H7 (cell line): Measurements from ENCODE around the gene IGSF8. TPM values are rescaled to one million over a fixed set of nuclear protein-coding genes. Genes with fewer than 3 reads are reported as not detected.

Experiments
- DNase-seq: peaks from one replicate; pipeline ENCODE4 v3.0.0; 2012
- H3K27me3 ChIP-seq: 2 replicates; pipeline ENCODE4 v1.6.0; 2011; ENCODE audit warnings: mild to moderate bottlenecking, low read length; ENCODE audit not compliant: control insufficient read depth, insufficient read depth
- H3K36me3 ChIP-seq: replicated peaks from 2 replicates; pipeline ENCODE4 v1.5.1; 2011; ENCODE audit warnings: low read length; ENCODE audit not compliant: control insufficient read depth, insufficient read depth
- H3K4me3 ChIP-seq: 2 replicates; pipeline ENCODE4 v1.5.1; 2011; ENCODE audit warnings: low read depth, mild to moderate bottlenecking, control low read depth, low read length, moderate library complexity; ENCODE audit not compliant: insufficient read depth
- total RNA-seq: library from RNA; depleted of rRNA; stranded (reverse); fragments of >200 nt; shearing (Covaris generic); gene quantifications from 2 replicates; pipeline ENCODE4 v1.2.3, GENCODE V29; 2014

Gene IGSF8
- total RNA-seq, 1 experiment from 2014 or later: 89.5 TPM

DNA sequence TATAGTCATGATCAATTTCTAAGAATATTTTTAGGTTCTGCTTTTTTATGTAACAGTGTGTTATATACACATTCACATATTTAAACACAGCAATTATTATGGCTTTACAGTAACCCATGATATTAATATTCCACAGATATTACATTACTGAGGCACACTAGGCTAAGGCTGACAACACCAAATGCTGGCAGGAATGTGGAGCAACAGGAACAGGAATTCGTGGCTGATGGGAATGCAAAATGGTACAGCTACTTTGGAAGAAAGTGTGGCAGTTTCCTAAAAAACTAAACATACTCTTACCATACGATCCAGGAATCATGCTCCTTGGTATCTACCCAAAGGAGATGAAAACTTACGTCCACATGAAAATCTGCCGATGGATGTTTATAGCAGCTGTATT, 19.0 kb downstream of the IGSF8 start:
- H3K27me3 ChIP-seq: peaks cover 52% of the 10 kb centered on the region
- H3K36me3 ChIP-seq: no peaks in the 10 kb centered on the region
- DNase-seq: no peak

DNA sequence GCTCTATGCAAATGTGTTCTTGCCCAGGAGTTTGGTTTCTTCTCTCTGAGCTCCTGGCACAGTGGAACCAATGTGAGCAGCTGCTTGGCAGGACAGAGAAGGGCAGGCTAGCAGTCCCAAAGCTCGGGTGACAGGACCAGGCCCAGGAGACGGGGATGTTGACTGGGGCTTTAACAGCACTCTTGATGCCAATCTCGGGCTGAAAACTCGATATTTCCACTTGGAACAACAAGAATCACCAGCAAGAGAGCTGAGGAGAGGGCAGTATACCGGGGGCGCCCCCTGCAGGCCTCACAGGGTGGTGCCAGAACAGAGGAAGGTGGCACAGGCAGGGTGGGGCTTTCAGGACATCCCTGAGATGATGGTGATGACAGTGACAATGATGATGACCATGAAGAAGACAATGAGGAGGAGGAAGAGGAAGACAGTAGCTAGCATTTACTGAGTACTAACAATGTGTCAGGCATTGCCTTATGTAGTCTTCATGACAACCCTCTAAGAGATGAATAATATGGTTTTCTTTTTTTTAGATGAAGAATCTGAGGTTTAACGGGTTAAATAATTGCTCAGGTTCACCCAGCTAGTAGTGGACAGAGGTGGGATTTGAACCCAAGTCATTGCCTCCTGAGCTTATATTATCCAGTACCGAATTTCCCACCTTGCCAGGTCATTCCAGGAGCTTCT, 19.8 kb downstream of the IGSF8 start:
- H3K27me3 ChIP-seq: peaks cover 45% of the 10 kb centered on the region
- DNase-seq: peak; percentile 90
- H3K4me3 ChIP-seq: no peak overlapping the region
- no peaks in the 10 kb centered on the region for H3K36me3 ChIP-seq

More for the DNA sequence above, 19.0 kb downstream of the IGSF8 start:
- H3K4me3 ChIP-seq: no peak overlapping the region

DNA sequence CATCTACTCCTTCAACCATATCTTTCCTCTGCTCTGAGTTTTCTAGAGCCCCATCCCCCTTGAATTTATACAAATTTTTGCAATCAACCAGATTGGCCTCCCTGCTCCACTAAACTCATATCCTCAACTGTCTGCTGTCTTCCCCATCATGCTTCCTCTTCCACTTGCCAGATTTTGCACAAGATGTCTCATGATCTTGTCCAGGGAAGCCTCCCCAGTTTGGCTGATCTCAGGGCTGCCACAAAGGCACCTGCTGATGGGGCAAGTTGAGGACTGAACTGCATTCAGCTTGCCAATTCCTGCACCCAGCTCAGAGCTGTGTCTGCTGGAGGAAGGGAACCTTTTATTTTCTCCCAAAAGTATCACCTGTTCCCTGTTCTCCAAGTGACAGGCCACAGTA, 20.9 kb downstream of the IGSF8 start:
- Histone ChIP-seq H3K27me3 (peaks cover 36% of the 10 kb centered on the region), H3K4me3 (no peak overlapping the region), H3K36me3 (no peaks in the 10 kb centered on the region)
- no peak for DNase-seq

DNA sequence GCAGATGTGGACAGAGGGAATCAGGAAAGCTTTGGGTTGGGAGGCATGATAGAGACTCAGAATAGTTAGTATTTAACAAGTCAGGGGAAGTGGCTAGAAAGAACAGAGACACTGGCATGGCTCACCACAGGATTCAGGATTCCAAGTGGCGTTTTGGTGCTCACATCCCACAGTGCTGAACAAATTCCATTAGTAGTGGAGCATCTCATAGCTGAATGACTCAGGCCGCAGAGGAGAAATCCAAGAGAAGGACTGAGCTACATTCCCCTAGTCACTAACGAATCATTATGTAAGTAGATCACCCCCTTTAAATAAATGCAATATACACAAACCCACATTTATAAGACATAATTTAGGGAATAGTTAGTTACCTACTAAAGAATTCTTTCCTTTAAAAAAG, 22.1 kb downstream of the IGSF8 start:
- no peak overlapping the region for H3K4me3 ChIP-seq
- DNase-seq: no peak
- no peaks in the 10 kb centered on the region for H3K36me3 ChIP-seq
- peaks cover 33% of the 10 kb centered on the region for H3K27me3 ChIP-seq

DNA sequence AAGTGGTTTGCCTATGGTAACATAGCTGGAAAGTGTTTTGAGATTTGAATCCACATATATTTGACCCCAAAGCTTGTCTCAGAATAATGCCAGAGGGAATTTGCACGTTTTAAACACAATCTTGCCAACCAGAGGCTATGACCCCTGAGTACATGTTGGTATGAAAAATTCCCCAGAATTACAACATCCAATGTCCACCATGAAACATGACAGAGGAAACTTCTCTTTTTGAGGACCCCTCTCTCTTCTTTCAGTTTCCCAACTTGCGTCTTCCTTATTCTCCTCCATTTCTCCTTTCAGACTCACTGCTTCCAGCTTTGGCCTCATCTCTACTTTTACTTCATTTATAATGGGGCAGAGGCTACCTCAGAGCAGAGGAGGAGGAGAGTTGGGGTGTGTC, 22.6 kb downstream of the IGSF8 start:
- no peak for DNase-seq
- H3K36me3 ChIP-seq: no peaks in the 10 kb centered on the region
- no peak overlapping the region for H3K4me3 ChIP-seq
- peaks cover 33% of the 10 kb centered on the region for H3K27me3 ChIP-seq

DNA sequence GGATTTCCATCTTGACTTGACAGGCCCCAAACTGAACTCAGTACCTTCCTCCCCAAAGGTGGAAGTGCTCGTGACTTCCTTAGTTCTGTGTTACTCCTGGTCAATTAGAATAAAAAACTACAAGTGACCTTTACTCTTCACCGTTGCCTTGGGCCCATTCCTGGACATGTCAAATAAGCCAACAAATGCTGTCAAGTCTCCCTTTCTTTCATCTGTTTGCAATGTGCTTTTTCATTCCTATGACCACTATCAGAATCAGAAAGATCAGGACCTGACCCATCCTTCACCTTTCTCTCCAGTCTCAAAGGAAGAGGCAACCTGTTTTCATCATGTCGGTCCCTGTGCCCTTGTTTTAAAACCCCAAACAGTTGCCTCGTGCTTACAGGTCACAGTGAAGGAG, 23.6 kb downstream of the IGSF8 start:
- H3K4me3 ChIP-seq: no peak overlapping the region
- DNase-seq: no peak
- H3K36me3 ChIP-seq: no peaks in the 10 kb centered on the region
- H3K27me3 ChIP-seq: peaks cover 28% of the 10 kb centered on the region

DNA sequence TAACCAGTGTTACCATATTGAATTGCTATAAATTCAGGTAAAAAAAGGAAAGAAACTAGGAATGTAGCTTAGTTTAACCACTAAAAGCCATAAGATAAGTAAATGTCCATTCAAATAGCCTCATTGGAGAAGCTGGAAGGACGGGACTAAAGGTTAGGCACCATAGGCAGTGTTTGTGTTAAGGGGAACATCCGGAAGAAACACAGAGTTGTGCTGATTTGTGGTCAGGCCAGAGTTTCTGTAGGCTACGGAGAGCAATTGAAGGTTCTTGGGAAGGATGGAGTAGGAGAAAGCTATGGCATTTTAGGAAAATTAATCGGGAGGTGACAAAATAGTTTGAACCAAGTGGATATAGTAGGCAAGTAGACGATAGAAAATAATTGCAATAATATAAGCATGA, 27.1 kb downstream of the IGSF8 start:
- Histone ChIP-seq H3K4me3 (no peak overlapping the region), H3K27me3 (peaks cover 49% of the 10 kb centered on the region), H3K36me3 (no peaks in the 10 kb centered on the region)
- no peak for DNase-seq

DNA sequence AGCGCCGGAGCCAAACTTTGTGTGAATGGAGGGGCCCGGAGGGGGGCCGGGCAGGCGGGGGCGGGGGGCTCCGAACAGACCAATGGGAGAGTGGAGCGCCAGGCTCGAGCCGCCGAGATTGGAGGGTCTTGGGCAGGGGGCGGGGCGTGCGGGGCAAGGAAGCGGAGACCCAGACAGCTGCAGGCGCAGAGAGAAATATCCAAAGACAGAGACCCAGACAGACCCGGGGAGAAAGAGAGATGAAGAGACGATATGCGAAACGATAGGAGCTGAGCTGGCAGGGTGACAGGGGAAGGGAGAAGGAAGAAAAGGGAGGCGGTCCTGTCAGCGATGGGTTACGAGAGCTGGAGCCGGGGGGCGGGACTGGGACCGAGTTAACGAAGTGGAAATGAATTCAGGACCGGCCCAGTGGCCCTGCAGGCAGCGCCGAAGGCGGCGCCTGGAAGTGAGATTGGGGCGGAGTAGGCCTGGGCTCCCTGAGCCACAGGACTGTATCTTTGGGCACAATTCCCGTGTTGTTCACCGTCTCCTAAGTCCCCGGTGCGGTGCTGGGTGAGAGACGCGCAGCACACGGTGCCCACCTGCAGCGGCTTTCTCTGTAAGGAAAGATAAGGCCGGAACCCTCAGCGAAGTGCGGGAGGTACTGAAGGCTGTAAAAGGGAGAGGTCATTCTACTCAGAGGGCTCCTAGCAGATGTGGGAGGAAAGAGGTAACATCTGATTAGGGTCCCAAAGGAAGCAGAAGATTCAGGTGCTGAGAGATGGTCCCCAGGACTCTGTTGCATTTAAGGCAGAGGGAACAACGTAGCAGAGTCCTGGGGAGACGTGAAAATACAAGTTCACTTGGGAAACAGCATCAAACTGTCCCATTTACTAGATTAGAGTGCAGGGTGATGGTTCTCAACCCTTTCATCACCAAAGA, 27.9 kb downstream of the IGSF8 start:
- H3K4me3 ChIP-seq: peak overlapping the region; percentile 57
- H3K36me3 ChIP-seq: no peaks in the 10 kb centered on the region
- DNase-seq: peak; percentile 99
- peaks cover 49% of the 10 kb centered on the region for H3K27me3 ChIP-seq

DNA sequence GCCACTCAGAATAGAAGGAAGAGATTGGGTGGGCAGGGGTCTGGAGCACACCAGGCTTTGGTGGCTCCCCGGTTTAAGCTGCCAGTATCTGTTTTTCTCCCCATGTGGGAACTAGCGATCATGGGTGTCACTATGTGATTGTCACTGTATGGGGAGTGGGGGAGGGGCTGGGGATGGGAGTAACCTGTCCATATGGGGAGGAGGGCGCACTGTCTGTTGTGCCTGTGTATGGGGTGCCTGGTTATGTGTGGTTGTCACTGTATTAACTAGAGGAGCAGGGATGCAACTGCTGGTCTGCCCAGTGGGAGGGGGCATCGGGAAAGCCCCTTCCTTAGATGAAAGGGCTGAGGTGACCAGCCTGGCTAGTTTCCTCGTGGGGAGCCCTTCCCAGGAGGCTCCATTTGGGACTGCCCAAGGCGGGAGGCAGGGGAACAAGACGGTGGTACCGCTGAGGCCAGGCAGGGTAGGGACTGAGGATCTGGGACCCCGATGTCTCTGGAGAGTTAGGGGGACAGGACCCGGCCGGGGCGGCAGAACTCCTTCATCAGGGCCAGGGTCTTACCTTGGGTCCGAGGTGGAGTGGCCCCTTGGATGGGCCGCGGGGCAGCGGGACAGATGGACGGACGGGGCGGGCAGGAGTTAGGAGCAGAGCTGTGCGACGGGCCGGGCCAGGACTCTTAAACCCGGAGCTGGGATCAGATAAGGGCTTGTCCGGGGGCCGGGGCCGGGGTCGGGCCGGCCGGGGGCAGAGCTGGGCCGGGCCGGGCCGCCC, 28.8 kb downstream of the IGSF8 start, which contains the start of gene KCNJ10:
Gene KCNJ10, minus strand, starts transcription at position 701 of the 772 bp plus-strand sequence. CDS start 27,628 bp downstream, outside the sequence.
- Histone ChIP-seq H3K36me3 (no peaks in the 10 kb centered on the region), H3K4me3 (peak within 1 kb of the TSS; percentile 57), H3K27me3 (peaks cover 51% of the 10 kb centered on the region)
- DNase-seq: no peak

DNA sequence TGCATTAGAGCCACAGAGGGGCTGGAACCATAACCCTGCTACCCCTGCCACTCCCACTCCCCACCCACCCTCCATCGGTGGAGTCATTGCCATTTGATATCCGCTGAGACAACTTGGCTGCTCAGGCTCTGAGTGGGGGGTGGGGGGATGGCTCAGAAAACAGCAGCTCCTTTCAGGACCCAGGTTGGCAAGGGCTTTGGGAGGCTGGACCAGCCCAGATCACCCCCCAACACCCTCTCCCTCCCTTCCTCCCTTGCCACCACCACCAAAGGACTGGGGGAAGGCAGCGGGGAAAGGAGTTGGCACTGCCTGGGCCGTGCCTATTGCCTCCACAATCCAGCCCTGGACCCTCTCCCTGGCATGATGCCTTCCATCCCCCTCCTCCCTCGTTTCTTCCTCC, 30.2 kb downstream of the IGSF8 start:
- Histone ChIP-seq H3K27me3 (peaks cover 53% of the 10 kb centered on the region), H3K4me3 (no peak overlapping the region), H3K36me3 (no peaks in the 10 kb centered on the region)
- DNase-seq: no peak

DNA sequence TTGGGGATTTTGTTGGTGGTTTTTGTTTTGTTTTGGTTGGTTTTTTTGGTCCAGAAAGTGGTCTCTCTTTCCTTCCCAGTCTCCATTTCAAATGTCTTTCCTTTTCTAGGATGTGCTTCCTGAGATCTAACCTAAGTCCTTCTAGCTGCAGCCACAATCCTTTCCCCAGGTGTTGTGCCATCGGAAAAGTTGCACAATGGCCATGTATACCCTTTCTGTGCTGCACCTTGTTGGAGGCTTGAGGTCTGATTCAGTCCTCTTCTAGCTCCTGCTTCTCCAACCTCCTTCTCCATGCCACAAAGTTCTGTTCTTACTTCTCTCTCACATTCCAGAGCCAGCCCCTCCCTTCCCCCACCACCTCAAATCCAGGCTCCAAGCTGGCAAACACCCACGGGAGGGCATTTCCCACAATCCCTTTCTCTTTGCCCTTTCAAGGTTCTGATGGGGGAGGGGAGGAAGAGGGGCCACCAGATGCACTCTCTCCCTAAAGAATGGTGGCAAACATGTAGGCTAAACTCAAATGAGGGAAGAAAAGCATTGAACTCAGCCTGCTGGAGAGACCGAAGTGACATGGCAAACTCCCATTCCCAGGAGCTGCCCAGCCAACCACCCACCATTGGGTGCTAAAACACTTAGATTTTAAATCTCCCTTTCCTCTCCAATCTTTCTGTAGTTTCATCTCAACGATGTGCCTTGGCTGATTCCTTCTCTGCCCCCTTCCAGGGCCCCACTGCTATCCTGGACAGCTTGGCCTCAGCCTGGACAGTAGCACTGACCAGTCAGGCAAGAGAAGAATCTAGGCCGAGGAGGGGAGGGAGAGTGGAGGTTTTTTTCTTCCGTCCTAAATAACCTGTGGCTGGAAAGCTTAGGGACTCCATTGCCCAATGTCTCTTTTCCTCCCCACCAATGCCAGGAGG, 31.3 kb downstream of the IGSF8 start:
- Histone ChIP-seq H3K4me3 (no peak overlapping the region), H3K36me3 (no peaks in the 10 kb centered on the region), H3K27me3 (peaks cover 51% of the 10 kb centered on the region)
- DNase-seq: no peak

DNA sequence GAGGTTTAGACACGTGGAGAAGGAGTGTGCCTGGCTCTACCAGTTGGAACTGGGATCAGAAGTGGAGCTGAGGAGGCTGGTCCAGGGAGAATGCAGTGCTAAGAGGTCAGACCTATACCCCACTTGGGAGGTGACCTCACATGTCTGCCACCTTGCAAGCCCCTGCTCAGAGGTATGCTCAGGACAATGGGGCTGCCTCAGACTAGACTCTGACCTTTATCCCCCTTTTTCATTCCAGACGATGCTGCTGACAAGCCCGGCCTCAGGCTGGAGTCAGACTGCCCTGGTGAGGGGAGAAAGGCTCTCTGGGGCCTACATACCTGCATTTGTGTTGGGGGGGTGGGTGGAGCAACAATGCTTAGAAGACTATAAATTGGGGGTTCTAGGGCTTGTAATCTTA, 33.7 kb downstream of the IGSF8 start:
- H3K4me3 ChIP-seq: no peak overlapping the region
- peaks cover 32% of the 10 kb centered on the region for H3K27me3 ChIP-seq
- DNase-seq: no peak
- no peaks in the 10 kb centered on the region for H3K36me3 ChIP-seq

DNA sequence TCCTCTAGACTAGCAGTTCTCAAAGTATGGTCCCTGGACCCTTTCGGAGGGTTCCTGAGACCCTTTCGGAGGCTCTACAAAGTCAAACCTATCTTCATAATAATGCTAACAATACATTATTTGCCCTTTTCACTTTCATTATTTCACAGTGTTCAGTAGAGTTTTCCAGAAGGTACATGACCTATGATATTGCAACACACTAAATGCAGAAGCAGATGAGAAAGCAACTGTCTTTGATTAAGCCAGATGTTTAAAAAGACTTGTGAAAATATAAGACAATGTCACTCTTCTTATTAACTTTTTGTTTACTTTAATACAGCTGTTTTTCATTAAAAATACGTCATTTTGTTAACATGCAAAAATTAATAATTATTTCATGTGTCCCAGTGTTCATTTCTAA, 34.3 kb downstream of the IGSF8 start:
- no peak for DNase-seq
- Histone ChIP-seq H3K27me3 (peaks cover 28% of the 10 kb centered on the region), H3K4me3 (no peak overlapping the region), H3K36me3 (no peaks in the 10 kb centered on the region)

DNA sequence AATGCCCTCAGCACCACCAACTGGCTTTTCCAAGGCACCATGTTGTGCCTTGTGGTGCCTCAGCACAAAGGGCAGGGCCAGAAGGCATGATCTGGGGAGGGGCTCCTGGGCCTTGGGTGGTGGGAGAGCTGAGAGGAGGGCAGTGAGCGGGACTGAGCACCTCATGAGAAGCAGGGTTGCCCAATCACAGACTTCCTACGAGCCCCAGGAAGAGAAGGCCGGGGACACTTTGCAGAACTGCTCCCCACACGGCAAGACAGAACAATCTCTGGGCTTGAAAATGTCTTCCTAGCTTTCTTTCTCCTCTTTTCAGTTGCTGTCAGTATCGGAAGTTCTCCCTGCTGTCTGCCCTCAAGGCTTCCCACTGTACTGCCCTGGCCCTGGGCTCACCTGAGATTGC, 35.2 kb downstream of the IGSF8 start:
- Histone ChIP-seq H3K4me3 (no peak overlapping the region), H3K27me3 (peaks cover 18% of the 10 kb centered on the region), H3K36me3 (no peaks in the 10 kb centered on the region)
- no peak for DNase-seq
